ENCODE measurements around the gene NFKBIE. TPM values are rescaled to one million over a fixed set of nuclear protein-coding genes. Genes with fewer than 3 reads are reported as not detected.

The NFKBIE gene
- total and polyA plus RNA-seq, 2 of the 13 experiments (the other 11 are each of a cell fraction or from before 2014, with no cell fraction given): 6.7 to 14.5 TPM

- TF ChIP-seq ZNF142 (CRISPR knock-in tag; IDR thresholded peaks at IDR 0.05): peak; percentile 76
- no peak for TF ChIP-seq RXRA (CRISPR knock-in tag; IDR thresholded peaks at IDR 0.05)
- TF ChIP-seq ZNF883 (CRISPR knock-in tag; IDR thresholded peaks at IDR 0.05; ENCODE audit: not compliant biosample characterization): no peak
- peak; percentile 77 for TF ChIP-seq FOXJ3 (CRISPR knock-in tag; IDR thresholded peaks at IDR 0.05; ENCODE audit: borderline replicate concordance)
- TF ChIP-seq HCFC1 (IDR thresholded peaks at IDR 0.05; ENCODE audit: low read depth, low read length): peak; percentile 60
- no peak for TF ChIP-seq ZNF30 (CRISPR knock-in tag; IDR thresholded peaks at IDR 0.05)
- TF ChIP-seq ZNF17 (CRISPR knock-in tag; IDR thresholded peaks at IDR 0.05): peak; percentile 84; the same call in 1 of the 2 replicates
- peak; percentile 91 for TF ChIP-seq ZSCAN12 (CRISPR knock-in tag; IDR thresholded peaks at IDR 0.05)
- no peak; the same call in 1 of the 2 replicates for TF ChIP-seq MTF2 (CRISPR knock-in tag; IDR thresholded peaks at IDR 0.05; ENCODE audit: borderline replicate concordance)
- TF ChIP-seq ARID3A (IDR thresholded peaks at IDR 0.05; ENCODE audit: low read depth, low read length): peak; percentile 10; the same call in 1 of the 2 replicates
- TF ChIP-seq RBM22 (optimal IDR thresholded peaks at IDR 0.05; ENCODE audit: low read length): peak; percentile 88
- peak; percentile 52; the same call in 1 of the 2 replicates for TF ChIP-seq THAP7 (CRISPR knock-in tag; IDR thresholded peaks at IDR 0.05)
- peak; percentile 59 for TF ChIP-seq ZNF331 (CRISPR knock-in tag; IDR thresholded peaks at IDR 0.05)
- TF ChIP-seq RNF2 (conservative IDR thresholded peaks at IDR 0.05; ENCODE audit: low read depth): no peak
- peak; percentile 22; the same call in 1 of the 2 replicates for TF ChIP-seq RAD21 (CRISPR knock-in tag; IDR thresholded peaks at IDR 0.05)
- peak; percentile 77; the same call in 1 of the 2 replicates for TF ChIP-seq YEATS2 (CRISPR knock-in tag; IDR thresholded peaks at IDR 0.05; ENCODE audit: borderline replicate concordance)
- peak; percentile 40; the same call in 1 of the 2 replicates for TF ChIP-seq ZNF678 (CRISPR knock-in tag; IDR thresholded peaks at IDR 0.05)
- TF ChIP-seq MAFF (IDR thresholded peaks at IDR 0.05; ENCODE audit: low read depth, low read length): no peak; the same call in 1 of the 2 replicates
- TF ChIP-seq TOPORS (CRISPR knock-in tag; IDR thresholded peaks at IDR 0.05): peak; percentile 75; the same call in 1 of the 2 replicates
- no peak for TF ChIP-seq ZBTB38 (CRISPR knock-in tag; IDR thresholded peaks at IDR 0.05)
- TF ChIP-seq MEIS2 (CRISPR knock-in tag; IDR thresholded peaks at IDR 0.05): peak; percentile 89
- TF ChIP-seq GATAD2A (CRISPR knock-in tag; IDR thresholded peaks at IDR 0.05): peak; percentile 66; the same call in 1 of the 2 replicates
These were observed 18.6 kb downstream of the NFKBIE start, which contains the start of gene HSP90AB1 (continued) for GRCh38 chr6:44246663-44247337.

All from HepG2 (cell line).